Stimulated activated CD4-positive, alpha-beta T cell treated with anti-CD3 and anti-CD28 coated beads, Interleukin-15, amount 100 ng/mL, for 24 hours (primary cell): Measurements from ENCODE around the gene CEBPZOS.

Experiments
- DNase-seq: peaks from one replicate; pipeline ENCODE4 v3.0.0-alpha.2; 2020

The CEBPZOS gene

DNA sequence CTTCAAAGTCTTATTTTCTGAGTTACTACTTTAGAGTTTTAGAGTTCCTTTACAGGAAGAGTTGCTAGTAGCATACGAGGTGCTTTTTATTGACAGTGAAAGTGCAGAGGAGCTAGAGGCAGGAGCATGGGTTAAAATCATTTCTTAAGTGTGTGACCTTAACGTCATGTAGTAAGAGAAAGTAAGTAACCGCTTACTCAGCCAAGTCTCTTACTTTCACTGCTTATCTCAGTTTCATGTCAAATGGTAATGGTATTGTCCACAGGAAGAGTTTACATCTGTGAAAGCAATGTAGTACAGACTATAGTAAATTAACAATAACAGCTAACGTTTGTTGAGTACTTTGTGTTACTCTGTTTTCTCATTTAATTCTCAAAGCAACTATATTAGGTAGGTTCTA, 47.7 kb downstream of the CEBPZOS start:
- no peak for DNase-seq

DNA sequence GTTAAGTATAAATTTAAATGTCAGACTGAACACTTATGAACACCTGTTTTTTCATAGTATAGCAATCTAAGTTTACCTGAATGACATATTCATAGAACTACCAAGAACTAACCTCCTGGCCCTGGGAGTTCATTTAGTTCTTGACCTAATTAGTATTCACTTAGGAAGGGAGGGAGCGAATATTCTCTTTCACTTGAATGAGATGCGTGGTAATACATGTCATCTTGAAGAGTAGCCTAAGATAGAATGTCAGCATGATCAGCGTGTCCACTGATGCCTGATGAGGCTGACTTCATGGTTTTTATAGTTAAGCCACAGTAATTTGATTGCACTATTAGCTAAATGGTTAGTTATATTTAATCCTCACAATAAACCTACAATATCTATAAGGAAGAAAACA, 48.5 kb downstream of the CEBPZOS start:
- DNase-seq: no peak

DNA sequence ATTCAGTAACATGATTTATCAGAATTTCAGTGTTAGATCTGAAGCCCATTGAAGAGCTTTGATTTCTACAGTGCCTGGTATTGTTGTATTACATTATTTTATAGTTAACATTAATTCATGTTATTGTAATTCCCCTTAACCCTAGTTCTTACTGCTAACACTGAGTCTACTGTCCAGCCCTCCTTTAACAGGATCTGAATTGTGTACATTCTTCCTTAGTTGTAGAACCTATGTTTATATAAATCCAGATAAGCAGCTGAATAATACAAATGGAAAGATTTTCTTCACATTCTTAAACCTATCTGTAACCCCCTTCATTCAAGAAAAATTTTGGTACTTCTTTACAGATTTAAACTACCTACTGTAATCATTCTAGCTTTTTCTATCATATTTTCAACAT, 49.9 kb downstream of the CEBPZOS start:
- DNase-seq: no peak

DNA sequence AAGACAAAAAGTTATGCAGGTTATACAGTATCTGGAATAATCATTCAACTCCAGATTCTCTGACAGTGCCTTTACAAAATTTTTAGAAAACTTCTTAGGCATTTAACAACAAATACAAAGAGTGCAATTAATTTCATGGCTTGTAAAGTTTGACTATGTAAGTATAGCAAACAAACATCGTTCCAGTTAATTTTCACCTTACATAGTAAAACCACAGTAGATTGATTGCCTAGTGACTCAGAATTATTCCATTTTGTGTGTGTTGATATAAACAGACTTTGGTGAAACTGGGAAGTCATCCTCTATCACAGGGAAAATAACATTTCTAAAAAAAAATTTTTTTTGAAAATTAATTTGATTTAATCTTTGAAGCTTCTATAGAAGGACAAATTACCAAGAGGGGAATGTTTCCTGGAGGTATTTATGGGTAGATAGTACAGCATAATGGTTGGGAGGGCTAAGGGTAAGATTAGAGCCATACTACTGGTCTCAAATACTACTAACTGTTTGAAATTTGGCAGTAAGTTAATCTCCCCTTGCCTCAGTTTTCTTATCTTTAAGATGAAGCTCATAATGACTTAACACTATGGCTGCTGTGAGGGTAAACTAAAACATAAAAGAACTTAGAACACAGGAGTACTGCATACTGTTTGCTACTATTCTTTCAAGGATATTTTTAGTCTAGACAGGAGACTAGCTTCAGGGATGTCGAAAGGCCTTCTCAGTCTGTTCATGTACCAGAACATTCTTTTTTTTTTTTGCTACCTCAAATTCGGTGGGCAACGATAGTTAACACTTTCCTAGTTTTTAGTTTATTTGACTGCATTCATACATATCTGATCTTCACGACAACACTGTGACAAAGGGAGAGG, 54.8 kb downstream of the CEBPZOS start:
- no peak for DNase-seq
